ENCODE data around the gene SBK2. TPM values are rescaled to one million over a fixed set of nuclear protein-coding genes. Genes with fewer than 3 reads are reported as not detected.

Gene SBK2
- total and polyA plus RNA-seq, 8 donors = 0.20 TPM; not detected in 7

GRCh38 chr19:55567708-55568328, 30.9 kb upstream of the SBK2 start:
- TF ChIP-seq, protein P1, sequence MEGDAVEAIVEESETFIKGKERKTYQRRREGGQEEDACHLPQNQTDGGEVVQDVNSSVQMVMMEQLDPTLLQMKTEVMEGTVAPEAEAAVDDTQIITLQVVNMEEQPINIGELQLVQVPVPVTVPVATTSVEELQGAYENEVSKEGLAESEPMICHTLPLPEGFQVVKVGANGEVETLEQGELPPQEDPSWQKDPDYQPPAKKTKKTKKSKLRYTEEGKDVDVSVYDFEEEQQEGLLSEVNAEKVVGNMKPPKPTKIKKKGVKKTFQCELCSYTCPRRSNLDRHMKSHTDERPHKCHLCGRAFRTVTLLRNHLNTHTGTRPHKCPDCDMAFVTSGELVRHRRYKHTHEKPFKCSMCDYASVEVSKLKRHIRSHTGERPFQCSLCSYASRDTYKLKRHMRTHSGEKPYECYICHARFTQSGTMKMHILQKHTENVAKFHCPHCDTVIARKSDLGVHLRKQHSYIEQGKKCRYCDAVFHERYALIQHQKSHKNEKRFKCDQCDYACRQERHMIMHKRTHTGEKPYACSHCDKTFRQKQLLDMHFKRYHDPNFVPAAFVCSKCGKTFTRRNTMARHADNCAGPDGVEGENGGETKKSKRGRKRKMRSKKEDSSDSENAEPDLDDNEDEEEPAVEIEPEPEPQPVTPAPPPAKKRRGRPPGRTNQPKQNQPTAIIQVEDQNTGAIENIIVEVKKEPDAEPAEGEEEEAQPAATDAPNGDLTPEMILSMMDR (IDR thresholded peaks at IDR 0.05) = no peak
- intact Hi-C loops (cut with DNase I) = no loop called here

DNA sequence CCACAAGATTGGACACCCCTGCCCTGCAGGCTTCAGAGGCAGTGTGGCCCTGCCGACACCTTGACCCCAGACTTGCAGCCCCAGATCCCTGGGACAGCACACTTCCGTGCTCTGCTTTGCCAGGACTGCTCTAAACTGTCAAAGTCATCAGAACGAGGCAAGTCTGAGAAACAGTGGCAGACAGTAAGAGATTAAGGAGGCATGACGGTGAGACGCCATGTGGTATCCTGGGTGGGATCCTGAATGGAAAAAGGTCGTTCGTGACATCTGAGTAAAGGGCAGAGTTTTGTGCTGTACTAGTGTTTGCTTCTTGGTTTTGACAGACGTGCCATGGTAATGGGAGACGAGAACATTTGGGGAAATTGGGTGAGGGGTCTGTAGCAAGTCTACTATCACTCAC, 29.9 kb upstream of the SBK2 start:
- ATAC-seq = no peak
- no peaks in the 10 kb centered on the region for H3K4me1 ChIP-seq
- intact Hi-C loops (cut with DNase I) = no loop called here
- H3K9me3 ChIP-seq = no peaks in the 10 kb centered on the region
- H3K36me3 ChIP-seq = no peaks in the 10 kb centered on the region
- H3K4me3 ChIP-seq = no peak overlapping the region
- H3K27me3 ChIP-seq = peaks cover 0 to 27% of the 10 kb centered on the region in 2 donors
- TF ChIP-seq, protein P1 (IDR thresholded peaks at IDR 0.05) = no peak
- H3K27ac ChIP-seq = no peak overlapping the region
- DNase-seq = no peak

More at GRCh38 chr19:55567708-55568328, 30.9 kb upstream of the SBK2 start:
- H3K27me3 ChIP-seq = peaks cover 0 to 27% of the 10 kb centered on the region in 2 donors
- no peak for DNase-seq
- ATAC-seq = no peak
- no peaks in the 10 kb centered on the region for H3K9me3 ChIP-seq
- H3K27ac ChIP-seq = no peak overlapping the region
- H3K4me3 ChIP-seq = no peak overlapping the region
- H3K4me1 ChIP-seq = no peaks in the 10 kb centered on the region
- no peaks in the 10 kb centered on the region for H3K36me3 ChIP-seq

- Histone ChIP-seq H3K4me1 (no peaks in the 10 kb centered on the region), H3K27me3 (peaks cover 0 to 27% of the 10 kb centered on the region in 2 donors), H3K4me3 (no peak overlapping the region), H3K36me3 (no peaks in the 10 kb centered on the region), H3K27ac (no peak overlapping the region), H3K9me3 (no peaks in the 10 kb centered on the region)
- TF ChIP-seq, protein P1 (IDR thresholded peaks at IDR 0.05) = no peak
- ATAC-seq (peak; percentile 77), DNase-seq (no peak)
- intact Hi-C loops (cut with DNase I) = no loop called here
Observed at GRCh38 chr19:55563261-55563690, 26.3 kb upstream of the SBK2 start.

GRCh38 chr19:55559684-55560083, 22.8 kb upstream of the SBK2 start:
- intact Hi-C loops (cut with DNase I) = no loop called here
- DNase-seq = no peak
- TF ChIP-seq, protein P1 (IDR thresholded peaks at IDR 0.05) = no peak

GRCh38 chr19:55554741-55555152, 17.8 kb upstream of the SBK2 start:
- H3K27me3 ChIP-seq = peaks cover 0 to 12% of the 10 kb centered on the region in 2 donors
- no peak overlapping the region for H3K4me3 ChIP-seq
- no peak overlapping the region for H3K27ac ChIP-seq
- ATAC-seq (no peak), DNase-seq (no peak)
- H3K36me3 ChIP-seq = no peaks in the 10 kb centered on the region
- intact Hi-C loops (cut with DNase I) = no loop called here
- H3K4me1 ChIP-seq = peaks cover 0 to 1% of the 10 kb centered on the region in 2 donors
- H3K9me3 ChIP-seq = no peaks in the 10 kb centered on the region
- TF ChIP-seq, protein P1 (IDR thresholded peaks at IDR 0.05) = no peak

More at GRCh38 chr19:55559684-55560083, 22.8 kb upstream of the SBK2 start:
- no peaks in the 10 kb centered on the region for H3K9me3 ChIP-seq
- no peaks in the 10 kb centered on the region for H3K36me3 ChIP-seq
- H3K4me3 ChIP-seq = no peak overlapping the region
- no peak overlapping the region for H3K27ac ChIP-seq
- H3K27me3 ChIP-seq = peaks cover 0 to 7% of the 10 kb centered on the region in 2 donors
- no peak for ATAC-seq
- H3K4me1 ChIP-seq = no peaks in the 10 kb centered on the region
